HL-60 (cell line): ENCODE results near the gene FGF4.

Experiments used
- DNase-seq, 2 experiments: peaks; one replicate each; pipeline ENCODE4 v3.0.0-alpha.2; 2010 to 2020; ENCODE audit warnings: low read depth in 1 of 2, low spot score in 1 of 2
- H3K27ac ChIP-seq: fragments of 250-450 bp; sonication (Bioruptor Pico); replicated peaks from 2 replicates; pipeline ENCODE4 v1.5.1; 2020; ENCODE audit warnings: mild to moderate bottlenecking, moderate library complexity
- H3K27me3 ChIP-seq: fragments of 250-450 bp; sonication (Bioruptor Pico); 2 replicates; pipeline ENCODE4 v1.5.1; 2021; ENCODE audit warnings: mild to moderate bottlenecking, moderate library complexity; ENCODE audit not compliant: insufficient read depth, poor library complexity, severe bottlenecking
- H3K4me3 ChIP-seq: replicated peaks from 2 replicates; pipeline ENCODE4 v1.5.1; 2011; ENCODE audit warnings: mild to moderate bottlenecking, control low read depth, low read length; ENCODE audit not compliant: insufficient read depth
- CTCF ChIP-seq: IDR thresholded peaks from one replicate; pipeline ENCODE4 v1.5.1; 2011; ENCODE audit warnings: low read length, control low read depth, inconsistent platforms; ENCODE audit not compliant: insufficient read depth
- GABPA ChIP-seq: IDR thresholded peaks from 2 replicates; pipeline ENCODE4 v1.6.1; 2012; ENCODE audit warnings: low read depth
- POLR2AphosphoS5 ChIP-seq: IDR thresholded peaks from 2 replicates; pipeline ENCODE4 v1.6.1; 2012; ENCODE audit warnings: low read depth
- REST ChIP-seq: IDR thresholded peaks from 2 replicates; pipeline ENCODE4 v1.6.1; 2012; ENCODE audit warnings: low read depth; ENCODE audit not compliant: insufficient replicate concordance
- SPI1 ChIP-seq: IDR thresholded peaks from 2 replicates; pipeline ENCODE4 v1.6.1; 2012; ENCODE audit warnings: low read depth, mild to moderate bottlenecking, borderline replicate concordance

Gene FGF4

GRCh38 chr11:69746140-69746539, 29.0 kb downstream of the FGF4 start:
- Histone ChIP-seq H3K27me3 (no peaks in the 10 kb centered on the region), H3K27ac (no peak overlapping the region), H3K4me3 (no peak overlapping the region)
- TF ChIP-seq POLR2AphosphoS5: no peak
- TF ChIP-seq CTCF: no peak
- no peak for TF ChIP-seq GABPA
- no peak for TF ChIP-seq REST
- TF ChIP-seq SPI1: no peak
- no peak for DNase-seq

- Histone ChIP-seq H3K4me3 (no peak overlapping the region), H3K27me3 (no peaks in the 10 kb centered on the region), H3K27ac (no peak overlapping the region)
- no peak for DNase-seq
- no peak for TF ChIP-seq GABPA
- no peak for TF ChIP-seq POLR2AphosphoS5
- TF ChIP-seq SPI1: no peak
- TF ChIP-seq CTCF: no peak
- no peak for TF ChIP-seq REST
Observed at GRCh38 chr11:69745201-69745600, 29.9 kb downstream of the FGF4 start.

GRCh38 chr11:69744435-69744834, 30.7 kb downstream of the FGF4 start:
- DNase-seq: no peak
- H3K27me3 ChIP-seq: no peaks in the 10 kb centered on the region
- no peak for TF ChIP-seq REST
- TF ChIP-seq CTCF: no peak
- TF ChIP-seq GABPA: no peak
- TF ChIP-seq SPI1: no peak
- TF ChIP-seq POLR2AphosphoS5: no peak
- H3K4me3 ChIP-seq: no peak overlapping the region
- H3K27ac ChIP-seq: no peak overlapping the region
